Pancreas (tissue), 10 donors: Measurements from ENCODE around the gene STIM1. TPM values are rescaled to one million over a fixed set of nuclear protein-coding genes. Genes with fewer than 3 reads are reported as not detected.

ENCODE experiments used
- ATAC-seq, 4 donors: fragments of 200-7000 bp; cut with Tn5 transposase; one replicate each; pipeline versions ENCODE4 v1.8.0 to v1.9.1; 2020; ENCODE audit warnings: mild to moderate bottlenecking in 4 of 4, moderate library complexity in 4 of 4
- DNase-seq, 6 donors: peaks; one replicate each; pipeline ENCODE4 v3.0.0-alpha.2; 2020
- FAIRE-seq: peaks from 2 replicates; lab custom pipeline; 2012; peaks lifted over from hg19 to GRCh38; lab: Jason Lieb, UNC
- H3K27ac ChIP-seq, 4 donors: fragments of 200-600 bp; sonication (generic); 1 replicate in 3 of 4; 2 replicates in 1 of 4; pipeline versions ENCODE4 v1.5.0 to v1.8.0; 2020
- H3K27me3 ChIP-seq, 4 donors: fragments of 200-600 bp; one replicate each; pipeline ENCODE4 v1.8.0; 2021
- H3K36me3 ChIP-seq, 3 donors: fragments of 200-600 bp; sonication (generic) in 1 of 3; one replicate each; pipeline versions ENCODE4 v1.5.0 to v1.8.0; 2020 to 2021
- H3K4me1 ChIP-seq, 3 donors: fragments of 200-600 bp; one replicate each; pipeline ENCODE4 v1.8.0; 2021
- H3K4me3 ChIP-seq, 4 donors: fragments of 200-600 bp; sonication (generic) in 2 of 4; one replicate each; pipeline versions ENCODE4 v1.5.0 to v1.8.0; 2020 to 2021
- H3K9me3 ChIP-seq, 4 donors: fragments of 200-600 bp; one replicate each; pipeline ENCODE4 v1.8.0; 2021
- CTCF ChIP-seq, 4 donors: fragments of 200-600 bp; sonication (generic) in 3 of 4; IDR thresholded peaks; one replicate each; pipeline versions ENCODE4 v1.5.0 to v1.8.0; 2021; ENCODE audit warnings: antibody characterized with exemption in 4 of 4
- WGBS, 2 donors: extraction: QIAGEN DNeasy Blood & Tissue Kit; methylation state at CpG; one replicate each; pipeline ENCODE4 v1.1.7; 2013; 5-methylcytosine and 5-hydroxymethylcytosine counted together
- intact Hi-C, 3 donors: fragments of 100-400 bp; cut with DNase I; formaldehyde crosslinking; loops; one replicate each; pipeline versions ENCODE4 v1.11.1 to v1.14.2; 2022
- polyA plus RNA-seq, 2 donors: library from polyadenylated mRNA; stranded (reverse); fragments of 200-250 nt; gene quantifications; one replicate each; pipeline ENCODE4 v1.2.3, GENCODE V29; 2013
- total RNA-seq, 6 donors: library from RNA; stranded (reverse); fragmentation: NEBNext Ultra II Directional in 4 of 6; extraction: Animal tissue kit (Norgen Biotek cat#: 25700) in 4 of 6; gene quantifications; one replicate each; pipeline versions ENCODE4 v1.2.1 to v1.2.4, GENCODE V29; 2021 to 2023
- donor health status: healthy with polysubstance abuse.
- donor health status: DM: no; HTN: no; CAD: no; lungs with moderate emphysema.
- donor health status: DM: no; HTN: no; CAD: no.
- donor health status: control.
- donor health status: control.
- donor health status: Bipolar disorder and iron deficiency.
- donor health status: DM: yes; HTN: yes; CAD: no.
- donor health status: DM: no; HTN: no; CAD: no.
- donor health status: DM: no; HTN: no; CAD: no.
- donor health status: DM: yes; HTN: yes; CAD: no.

STIM1 gene
- total and polyA plus RNA-seq, 8 donors = 10.2 to 28.9 (median 18.8) TPM

- FAIRE-seq = no peak
- no peak for TF ChIP-seq CTCF (IDR thresholded peaks at IDR 0.05)
- 32 to 40% methylated on average over 3 to 4 of the region's 4 CpGs for WGBS, 2 donors
- Histone ChIP-seq H3K9me3 (no peaks in the 10 kb centered on the region), H3K27ac (peak overlapping the region in 3 of 4 donors; percentile 16 to 74 (median 73)), H3K4me1 (peaks cover 17 to 40% (median 36%) of the 10 kb centered on the region in 3 donors), H3K4me3 (no peak overlapping the region), H3K27me3 (no peaks in the 10 kb centered on the region), H3K36me3 (no peaks in the 10 kb centered on the region)
- intact Hi-C loops = no loop called here
- peak in 2 of 4 donors; percentile 8 to 15 for ATAC-seq
- no peak for DNase-seq
These were observed 23.9 kb downstream of the STIM1 start for GRCh38 chr11:3879216-3879966.

GRCh38 chr11:3879967-3880542, 24.6 kb downstream of the STIM1 start:
- Histone ChIP-seq H3K9me3 (no peaks in the 10 kb centered on the region), H3K36me3 (no peaks in the 10 kb centered on the region), H3K27ac (peak overlapping the region in 3 of 4 donors; percentile 16 to 74 (median 73)), H3K4me3 (no peak overlapping the region), H3K4me1 (peaks cover 17 to 40% (median 36%) of the 10 kb centered on the region in 3 donors), H3K27me3 (no peaks in the 10 kb centered on the region)
- FAIRE-seq (no peak), DNase-seq (peak in 2 of 6 donors; percentile 20 to 40), ATAC-seq (peak; percentile 81 to 91 (median 90))
- no peak for TF ChIP-seq CTCF (IDR thresholded peaks at IDR 0.05)
- 33 to 34% methylated on average over 2 of the region's 2 CpGs for WGBS, 2 donors
- intact Hi-C loops = no loop called here

- FAIRE-seq = no peak
- no peaks in the 10 kb centered on the region for H3K27me3 ChIP-seq
- intact Hi-C loops = no loop called here
- no peak for DNase-seq
- H3K36me3 ChIP-seq = no peaks in the 10 kb centered on the region
- peak overlapping the region in 2 of 4 donors; percentile 73 to 74 for H3K27ac ChIP-seq
- H3K4me3 ChIP-seq = no peak overlapping the region
- peak; percentile 26 to 59 (median 33) for ATAC-seq
- no peak for TF ChIP-seq CTCF (IDR thresholded peaks at IDR 0.05)
- WGBS, 2 donors = 68 to 89% methylated on average over 3 of the region's 3 CpGs
- peaks cover 17 to 40% (median 36%) of the 10 kb centered on the region in 3 donors for H3K4me1 ChIP-seq
- H3K9me3 ChIP-seq = no peaks in the 10 kb centered on the region
These were observed 25.3 kb downstream of the STIM1 start for GRCh38 chr11:3880724-3881123.

GRCh38 chr11:3882655-3883054, 27.2 kb downstream of the STIM1 start:
- no peak overlapping the region for H3K4me3 ChIP-seq
- no peaks in the 10 kb centered on the region for H3K9me3 ChIP-seq
- ATAC-seq (no peak), FAIRE-seq (no peak), DNase-seq (no peak)
- peaks cover 9 to 32% (median 30%) of the 10 kb centered on the region in 3 donors for H3K4me1 ChIP-seq
- TF ChIP-seq CTCF (IDR thresholded peaks at IDR 0.05) = no peak
- H3K36me3 ChIP-seq = no peaks in the 10 kb centered on the region
- no peaks in the 10 kb centered on the region for H3K27me3 ChIP-seq
- no peak overlapping the region for H3K27ac ChIP-seq
- intact Hi-C loops = no loop called here

- ATAC-seq (no peak), DNase-seq (no peak), FAIRE-seq (no peak)
- no peaks in the 10 kb centered on the region for H3K36me3 ChIP-seq
- peaks cover 0 to 3% (median 2%) of the 10 kb centered on the region in 3 donors for H3K4me1 ChIP-seq
- H3K4me3 ChIP-seq = no peak overlapping the region
- no peak overlapping the region for H3K27ac ChIP-seq
- H3K27me3 ChIP-seq = no peaks in the 10 kb centered on the region
- 90 to 91% methylated on average over 7 of the region's 7 CpGs for WGBS, 2 donors
- no peaks in the 10 kb centered on the region for H3K9me3 ChIP-seq
- intact Hi-C loops = no loop called here
- TF ChIP-seq CTCF (IDR thresholded peaks at IDR 0.05) = no peak
These were observed 30.4 kb downstream of the STIM1 start for GRCh38 chr11:3885855-3886254.
